WERI-Rb-1 (cell line): ENCODE data around the gene DDX10.

ENCODE experiments used
- DNase-seq: peaks from one replicate; pipeline ENCODE4 v3.0.0-alpha.2; 2020
- H3K27ac ChIP-seq: fragments of 250-450 bp; sonication (Bioruptor Pico); 2 replicates; pipeline ENCODE4 v1.5.1; 2020; ENCODE audit warnings: mild to moderate bottlenecking, moderate library complexity
- H3K27me3 ChIP-seq: fragments of 250-450 bp; sonication (Bioruptor Pico); 2 replicates; pipeline ENCODE4 v1.5.1; 2021; ENCODE audit warnings: mild to moderate bottlenecking, low read depth, moderate library complexity; ENCODE audit not compliant: insufficient read depth, severe bottlenecking
- H3K36me3 ChIP-seq: fragments of 250-450 bp; sonication (Bioruptor Pico); 2 replicates; pipeline ENCODE4 v1.5.1; 2020; ENCODE audit warnings: mild to moderate bottlenecking, moderate library complexity
- H3K4me3 ChIP-seq: 2 replicates; pipeline ENCODE4 v1.5.1; 2011; ENCODE audit warnings: low read depth, mild to moderate bottlenecking, control low read depth, low read length
- H3K9me3 ChIP-seq: fragments of 250-450 bp; sonication (Bioruptor Pico); 2 replicates; pipeline ENCODE4 v1.5.1; 2021; ENCODE audit warnings: mild to moderate bottlenecking, moderate library complexity; ENCODE audit not compliant: severe bottlenecking
- TF ChIP-seq, protein P1 (sequence below): IDR thresholded peaks from 2 replicates; pipeline ENCODE4 v1.5.1; 2011; ENCODE audit warnings: low read depth, mild to moderate bottlenecking, control low read depth, inconsistent platforms, low read length

Gene DDX10

DNA sequence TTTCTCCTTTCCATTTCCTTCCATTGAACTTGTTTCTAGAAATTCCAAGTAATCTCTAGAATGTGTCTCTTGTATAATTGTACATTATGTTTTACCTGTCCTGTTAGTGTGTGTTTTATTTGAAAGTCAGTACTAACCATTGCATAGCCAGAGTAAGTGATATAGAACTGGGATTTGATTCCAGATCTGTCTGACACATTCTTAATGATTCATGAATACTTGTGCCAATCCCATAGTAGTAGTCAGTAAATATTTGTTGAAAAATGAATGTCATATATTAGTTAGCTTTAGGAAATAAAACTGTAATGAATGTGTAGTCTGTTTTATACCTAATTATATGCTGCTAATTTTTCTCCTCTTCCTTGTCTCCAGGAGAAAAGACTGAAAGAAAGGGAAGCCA, 186.9 kb downstream of the DDX10 start:
- Histone ChIP-seq H3K9me3 (no peaks in the 10 kb centered on the region), H3K27ac (no peak overlapping the region)
- TF ChIP-seq, protein P1, sequence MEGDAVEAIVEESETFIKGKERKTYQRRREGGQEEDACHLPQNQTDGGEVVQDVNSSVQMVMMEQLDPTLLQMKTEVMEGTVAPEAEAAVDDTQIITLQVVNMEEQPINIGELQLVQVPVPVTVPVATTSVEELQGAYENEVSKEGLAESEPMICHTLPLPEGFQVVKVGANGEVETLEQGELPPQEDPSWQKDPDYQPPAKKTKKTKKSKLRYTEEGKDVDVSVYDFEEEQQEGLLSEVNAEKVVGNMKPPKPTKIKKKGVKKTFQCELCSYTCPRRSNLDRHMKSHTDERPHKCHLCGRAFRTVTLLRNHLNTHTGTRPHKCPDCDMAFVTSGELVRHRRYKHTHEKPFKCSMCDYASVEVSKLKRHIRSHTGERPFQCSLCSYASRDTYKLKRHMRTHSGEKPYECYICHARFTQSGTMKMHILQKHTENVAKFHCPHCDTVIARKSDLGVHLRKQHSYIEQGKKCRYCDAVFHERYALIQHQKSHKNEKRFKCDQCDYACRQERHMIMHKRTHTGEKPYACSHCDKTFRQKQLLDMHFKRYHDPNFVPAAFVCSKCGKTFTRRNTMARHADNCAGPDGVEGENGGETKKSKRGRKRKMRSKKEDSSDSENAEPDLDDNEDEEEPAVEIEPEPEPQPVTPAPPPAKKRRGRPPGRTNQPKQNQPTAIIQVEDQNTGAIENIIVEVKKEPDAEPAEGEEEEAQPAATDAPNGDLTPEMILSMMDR = no peak

DNA sequence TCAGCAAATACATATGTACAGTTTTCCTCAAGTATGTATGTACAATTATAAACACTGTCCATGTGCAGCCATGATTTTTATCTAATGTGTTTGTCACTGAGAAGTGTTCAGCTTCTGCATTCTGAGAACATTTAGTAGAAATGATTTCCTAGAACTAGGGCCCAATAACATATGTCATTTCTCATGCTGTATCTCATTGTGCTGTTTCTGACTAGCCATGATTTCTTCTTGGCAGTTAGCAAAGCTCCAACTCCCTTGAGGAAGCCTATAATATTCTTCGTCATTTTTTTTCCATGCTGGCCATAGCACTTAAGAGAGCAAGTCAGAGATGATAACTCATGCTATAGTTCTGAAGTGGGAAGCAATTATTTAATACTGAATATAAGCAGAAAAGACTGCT, 187.8 kb downstream of the DDX10 start:
- DNase-seq = no peak
- TF ChIP-seq, protein P1 = no peak
- H3K27ac ChIP-seq = no peak overlapping the region
- H3K27me3 ChIP-seq = no peaks in the 10 kb centered on the region
- H3K9me3 ChIP-seq = no peaks in the 10 kb centered on the region
- H3K4me3 ChIP-seq = no peak overlapping the region
- no peaks in the 10 kb centered on the region; the same call in 1 of the 2 replicates for H3K36me3 ChIP-seq

More for the DNA sequence above, 186.9 kb downstream of the DDX10 start:
- no peak for DNase-seq
- no peak overlapping the region for H3K4me3 ChIP-seq
- no peaks in the 10 kb centered on the region for H3K27me3 ChIP-seq
- no peaks in the 10 kb centered on the region; the same call in 1 of the 2 replicates for H3K36me3 ChIP-seq

- no peaks in the 10 kb centered on the region for H3K9me3 ChIP-seq
- DNase-seq = no peak
- no peaks in the 10 kb centered on the region for H3K27me3 ChIP-seq
- H3K27ac ChIP-seq = no peak overlapping the region
- no peaks in the 10 kb centered on the region; the same call in 1 of the 2 replicates for H3K36me3 ChIP-seq
- no peak overlapping the region for H3K4me3 ChIP-seq
- TF ChIP-seq, protein P1 = no peak
Measured at GRCh38 chr11:108853151-108853550, 188.3 kb downstream of the DDX10 start.

DNA sequence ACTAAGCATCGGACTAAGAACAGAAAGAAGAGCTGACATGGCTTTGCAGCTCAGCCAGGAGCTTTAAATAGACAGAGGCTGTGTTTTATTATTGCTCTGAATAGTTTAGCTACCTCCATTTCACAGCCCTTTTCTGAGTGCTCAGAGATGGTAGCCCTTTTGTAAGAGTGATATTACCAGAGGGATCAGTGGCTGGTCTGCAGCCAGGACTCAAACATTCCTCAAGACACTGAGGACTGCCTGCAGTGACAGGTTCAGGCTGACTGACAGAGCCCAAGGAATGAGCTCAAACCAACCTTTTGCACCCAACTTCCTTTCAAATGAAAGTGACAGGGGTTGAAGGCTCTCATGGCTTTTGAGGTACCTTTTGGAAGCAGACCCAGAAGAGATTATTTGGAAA, 189.0 kb downstream of the DDX10 start:
- DNase-seq = peak; percentile 16
- no peaks in the 10 kb centered on the region; the same call in 1 of the 2 replicates for H3K36me3 ChIP-seq
- no peak overlapping the region for H3K4me3 ChIP-seq
- no peaks in the 10 kb centered on the region for H3K9me3 ChIP-seq
- no peaks in the 10 kb centered on the region for H3K27me3 ChIP-seq
- TF ChIP-seq, protein P1 = no peak
- no peak overlapping the region for H3K27ac ChIP-seq

DNA sequence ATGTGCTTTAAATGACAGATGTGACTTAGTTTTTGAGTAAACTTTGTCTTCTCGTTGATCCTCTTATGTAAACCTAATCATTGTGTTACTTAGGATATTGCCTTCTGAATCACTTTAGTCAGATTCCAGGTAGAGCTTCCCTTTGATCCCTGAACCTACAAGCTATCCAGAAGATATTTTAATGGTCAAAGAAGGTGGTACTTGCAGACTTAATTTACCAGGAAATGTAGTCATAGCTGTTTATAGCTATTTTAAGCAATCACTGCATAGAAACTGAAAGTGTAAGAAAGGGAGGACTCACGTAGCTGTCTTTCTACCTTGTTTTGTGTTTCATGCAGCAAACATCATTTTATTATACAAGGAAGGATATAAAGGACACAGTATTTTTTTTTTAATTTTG, 189.5 kb downstream of the DDX10 start:
- H3K4me3 ChIP-seq = no peak overlapping the region
- TF ChIP-seq, protein P1 = no peak
- no peaks in the 10 kb centered on the region for H3K9me3 ChIP-seq
- no peaks in the 10 kb centered on the region; the same call in 1 of the 2 replicates for H3K36me3 ChIP-seq
- H3K27me3 ChIP-seq = no peaks in the 10 kb centered on the region
- H3K27ac ChIP-seq = no peak overlapping the region
- no peak for DNase-seq

DNA sequence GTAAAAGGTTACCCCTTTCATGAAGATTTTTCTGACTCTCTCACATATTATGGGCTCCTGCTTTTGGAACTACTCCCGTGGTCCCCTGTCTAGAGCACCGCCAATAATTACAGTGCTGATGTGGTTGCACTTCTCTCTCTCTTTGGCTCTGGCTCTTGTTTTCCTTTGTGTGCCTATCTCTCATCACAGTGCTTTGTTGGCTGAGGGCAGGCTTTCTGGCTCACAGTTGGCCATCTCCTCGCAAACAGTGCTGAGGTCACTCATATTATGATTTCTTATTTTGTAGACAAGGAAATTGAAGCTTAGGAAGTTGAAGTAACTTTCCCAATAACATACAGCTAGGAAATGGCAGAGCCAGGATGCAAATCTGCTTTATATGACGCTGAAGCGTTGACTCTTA, 192.5 kb downstream of the DDX10 start:
- H3K4me3 ChIP-seq = no peak overlapping the region
- H3K9me3 ChIP-seq = no peaks in the 10 kb centered on the region
- H3K27me3 ChIP-seq = no peaks in the 10 kb centered on the region
- no peaks in the 10 kb centered on the region; the same call in 1 of the 2 replicates for H3K36me3 ChIP-seq
- no peak overlapping the region for H3K27ac ChIP-seq
- no peak for DNase-seq
- TF ChIP-seq, protein P1 = no peak
